SH-SY5Y (cell line): ENCODE data around the gene PIPOX.

ENCODE experiments used
- GATA2 ChIP-seq: IDR thresholded peaks from 2 replicates; pipeline ENCODE4 v1.6.1; 2011; ENCODE audit warnings: mild to moderate bottlenecking, low read depth, low read length
- GATA3 ChIP-seq: IDR thresholded peaks from 2 replicates; pipeline ENCODE4 v1.6.1; 2011; ENCODE audit warnings: low read depth, mild to moderate bottlenecking, low read length, moderate library complexity

- TF ChIP-seq GATA3 (no peak), GATA2 (no peak)
Measured at GRCh38 chr17:29036584-29036983, 6.4 kb upstream of the PIPOX start.
